HG03066 (cell line): ENCODE data around the gene RHOT1.

Source experiments
- ATAC-seq: cut with Tn5 transposase; IDR thresholded peaks from one replicate; pipeline ENCODE4 v1.9.1; 2021; ENCODE audit warnings: low read depth; ENCODE audit not compliant: unreplicated experiment

Gene RHOT1

GRCh38 chr17:32266389-32267301, 124.3 kb downstream of the RHOT1 start:
- no peak for ATAC-seq

- no peak for ATAC-seq
Measured at GRCh38 chr17:32267690-32268205, 125.4 kb downstream of the RHOT1 start.

- no peak for ATAC-seq
Measured at GRCh38 chr17:32268734-32269288, 126.5 kb downstream of the RHOT1 start.

- ATAC-seq, result no peak
Measured at GRCh38 chr17:32269377-32269776, 127.1 kb downstream of the RHOT1 start.

GRCh38 chr17:32271844-32272243, 129.5 kb downstream of the RHOT1 start:
- ATAC-seq, result no peak

GRCh38 chr17:32274101-32274500, 131.8 kb downstream of the RHOT1 start:
- ATAC-seq, result no peak

GRCh38 chr17:32274643-32275042, 132.3 kb downstream of the RHOT1 start:
- no peak for ATAC-seq
